ENCODE data around the gene TIMM17B.

The TIMM17B gene

DNA sequence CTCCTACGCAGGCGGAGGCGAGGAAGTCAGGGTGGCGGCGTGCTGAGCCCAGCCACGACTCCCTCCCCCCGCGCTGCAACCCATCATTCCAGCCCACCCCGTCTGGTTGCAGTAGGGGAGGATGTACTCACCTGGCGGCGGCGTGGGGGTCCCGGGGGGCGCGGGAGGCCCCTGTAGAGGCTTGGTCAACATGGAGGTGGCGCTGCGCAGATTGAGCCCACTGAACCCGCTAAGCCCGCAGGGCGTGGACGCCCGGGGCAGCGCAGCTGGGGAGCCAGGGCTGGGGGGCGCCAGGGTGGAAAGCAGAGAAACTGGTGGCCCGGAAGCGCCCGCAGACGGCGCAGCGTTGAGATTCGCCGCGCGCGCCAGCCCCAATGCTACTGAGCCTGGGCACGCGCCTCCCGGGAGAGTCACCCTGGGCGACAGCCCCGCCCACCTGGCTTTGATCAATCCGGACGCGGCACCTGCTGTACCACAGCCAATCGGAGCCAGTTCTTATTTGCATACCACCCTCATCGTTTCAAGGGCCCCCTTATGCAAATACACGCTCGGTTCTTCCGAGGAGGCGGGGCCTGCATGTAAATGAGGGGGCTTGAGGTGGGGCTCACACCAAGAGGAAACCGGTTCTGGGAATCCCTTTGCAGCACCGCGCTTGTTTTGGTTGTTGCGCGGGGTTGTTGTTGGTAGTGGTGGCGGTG is 21.2 kb upstream of the TIMM17B start, which contains the start of gene PIM2:
Gene PIM2 (minus strand): TSS at position 382 of the 698 bp plus-strand sequence. CDS start 190 bp downstream, at position 192.
- DNase-seq (ENCODE audit: low spot score), result peak; percentile 88

DNA sequence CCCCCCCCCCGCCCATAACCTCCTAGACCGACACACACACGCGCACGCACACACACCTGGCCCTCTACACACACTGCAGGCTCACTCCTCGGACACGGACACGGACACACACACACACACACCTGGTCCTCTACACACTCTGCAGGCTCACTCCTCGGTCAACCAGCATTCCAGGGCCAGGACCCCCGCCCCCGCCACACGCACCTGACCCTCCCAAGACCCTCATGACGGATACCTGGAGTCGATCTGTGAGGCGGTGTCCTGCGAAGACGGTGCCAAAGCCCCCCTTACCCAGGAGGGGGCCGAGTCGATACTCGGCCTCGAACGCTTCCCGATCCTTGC is 20.7 kb upstream of the TIMM17B start:
- no peak for DNase-seq (ENCODE audit: low spot score)

DNA sequence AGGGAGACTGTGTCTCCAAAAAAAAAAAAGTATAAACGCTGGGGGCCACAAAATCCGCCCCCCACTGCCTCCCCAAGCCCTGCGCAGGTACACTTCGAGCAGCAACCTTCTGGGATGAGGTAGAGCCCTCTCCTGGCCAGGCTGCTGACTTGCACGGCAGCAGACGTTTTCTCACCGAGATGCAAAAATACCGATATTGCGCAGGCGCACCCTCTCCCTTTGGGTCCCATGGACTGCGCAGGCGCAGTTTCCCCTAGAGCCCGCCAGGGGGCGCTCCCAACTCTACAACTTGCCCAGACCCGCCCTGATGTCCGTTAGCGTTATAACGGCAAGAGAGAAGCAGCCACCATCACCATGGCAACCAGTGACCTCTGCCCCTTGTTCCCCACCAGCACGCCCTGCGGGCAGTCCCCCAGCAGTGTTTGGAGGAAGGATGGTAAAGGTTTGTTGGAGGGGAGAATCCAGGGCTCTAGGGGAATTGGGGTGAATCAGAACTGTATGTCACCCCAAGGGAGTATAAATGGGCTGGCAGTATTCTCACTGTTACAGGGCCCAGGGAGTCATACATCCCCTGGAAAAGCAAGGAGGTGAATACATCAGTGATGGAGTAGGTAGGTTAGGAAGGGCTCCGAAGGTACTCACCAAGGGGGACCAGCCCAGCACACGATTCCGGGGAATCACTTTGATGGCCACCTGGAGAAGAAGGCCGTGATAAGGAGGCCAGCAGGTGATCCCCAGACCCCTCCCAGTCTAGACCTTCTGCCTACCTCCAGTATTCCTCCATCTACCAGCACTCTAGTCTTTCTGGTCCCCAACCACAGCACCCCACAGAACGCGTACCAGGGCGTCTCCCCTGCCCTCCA is 19.8 kb upstream of the TIMM17B start:
- peak; percentile 84 for DNase-seq (ENCODE audit: low spot score)

DNA sequence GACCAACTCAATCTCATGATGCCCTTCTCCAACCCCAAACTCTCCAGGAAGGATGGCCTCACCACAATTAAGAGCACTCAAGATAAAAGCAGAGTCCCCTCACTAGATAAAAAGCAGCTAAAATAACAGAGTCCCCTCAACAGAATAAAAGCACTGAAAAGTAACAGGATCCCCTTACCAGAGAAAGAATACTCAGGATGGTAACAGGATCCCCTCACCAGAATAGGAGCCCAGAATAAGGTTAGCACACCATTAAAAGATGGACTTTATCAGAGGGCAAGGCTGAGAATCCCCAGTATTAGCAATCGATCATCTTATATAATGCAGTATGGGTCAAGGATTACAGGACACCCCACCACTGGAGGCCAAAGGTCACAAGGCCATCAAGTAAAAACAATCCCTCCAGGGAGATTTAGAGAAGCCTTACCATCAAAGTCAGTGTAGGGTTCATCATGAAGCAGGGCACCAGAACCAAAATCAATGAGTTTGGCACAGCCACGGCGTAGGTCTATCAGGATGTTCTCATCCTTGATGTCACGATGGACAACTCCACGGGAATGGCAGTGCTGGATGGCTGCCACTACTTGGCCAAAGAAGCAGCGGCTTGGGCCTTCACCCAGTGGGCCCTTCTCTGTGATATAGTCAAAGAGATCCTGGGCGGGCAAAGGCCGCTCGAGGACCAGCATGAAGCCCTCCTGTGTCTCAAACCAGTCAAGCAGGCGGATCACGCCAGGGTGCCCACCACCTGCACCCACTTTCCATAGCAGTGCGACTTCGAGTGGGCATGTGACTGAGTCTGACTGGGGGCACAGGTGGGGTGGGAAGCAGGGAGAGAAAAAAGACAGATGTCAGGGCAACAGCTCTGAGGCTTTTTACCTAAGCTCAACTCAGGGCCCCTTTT is 17.3 kb upstream of the TIMM17B start:
- no peak for DNase-seq (ENCODE audit: low spot score)

DNA sequence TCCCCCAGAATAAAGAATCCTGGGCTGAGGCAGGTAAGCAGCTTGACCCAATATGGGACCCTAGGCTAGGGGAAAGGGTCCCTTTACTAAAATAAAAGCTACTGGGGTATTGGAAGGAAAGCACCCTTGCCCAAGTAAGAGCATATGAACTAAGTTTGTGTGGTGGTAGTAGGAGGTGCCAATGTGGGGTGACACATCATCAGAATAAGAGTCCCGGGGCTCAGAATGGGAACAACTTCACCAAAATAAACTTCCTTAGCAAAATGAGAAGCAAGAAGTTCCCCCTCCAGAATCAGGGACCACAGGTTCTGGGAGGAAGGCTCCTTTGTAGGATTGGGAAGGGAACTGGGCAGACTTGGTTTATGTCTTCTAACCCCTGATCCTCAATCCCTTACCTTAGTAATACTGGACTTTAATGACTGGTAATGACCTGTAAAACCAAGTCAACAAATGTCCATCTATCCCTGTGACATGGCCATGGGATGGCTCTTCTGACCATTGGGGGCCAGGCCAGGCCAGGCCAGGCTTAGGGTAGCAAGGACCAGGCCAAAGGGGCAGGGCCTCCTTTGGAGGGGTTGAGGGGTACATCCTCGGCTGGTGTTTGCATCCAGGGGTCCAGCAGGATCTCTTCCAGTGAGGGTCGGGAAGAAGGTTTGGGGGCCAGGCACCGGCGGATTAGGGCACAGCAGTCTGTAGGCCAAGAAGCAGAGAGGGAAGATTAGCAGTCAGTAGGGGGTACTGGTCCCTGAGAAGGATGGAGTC is 16.2 kb upstream of the TIMM17B start:
- no peak for DNase-seq (ENCODE audit: low spot score)

DNA sequence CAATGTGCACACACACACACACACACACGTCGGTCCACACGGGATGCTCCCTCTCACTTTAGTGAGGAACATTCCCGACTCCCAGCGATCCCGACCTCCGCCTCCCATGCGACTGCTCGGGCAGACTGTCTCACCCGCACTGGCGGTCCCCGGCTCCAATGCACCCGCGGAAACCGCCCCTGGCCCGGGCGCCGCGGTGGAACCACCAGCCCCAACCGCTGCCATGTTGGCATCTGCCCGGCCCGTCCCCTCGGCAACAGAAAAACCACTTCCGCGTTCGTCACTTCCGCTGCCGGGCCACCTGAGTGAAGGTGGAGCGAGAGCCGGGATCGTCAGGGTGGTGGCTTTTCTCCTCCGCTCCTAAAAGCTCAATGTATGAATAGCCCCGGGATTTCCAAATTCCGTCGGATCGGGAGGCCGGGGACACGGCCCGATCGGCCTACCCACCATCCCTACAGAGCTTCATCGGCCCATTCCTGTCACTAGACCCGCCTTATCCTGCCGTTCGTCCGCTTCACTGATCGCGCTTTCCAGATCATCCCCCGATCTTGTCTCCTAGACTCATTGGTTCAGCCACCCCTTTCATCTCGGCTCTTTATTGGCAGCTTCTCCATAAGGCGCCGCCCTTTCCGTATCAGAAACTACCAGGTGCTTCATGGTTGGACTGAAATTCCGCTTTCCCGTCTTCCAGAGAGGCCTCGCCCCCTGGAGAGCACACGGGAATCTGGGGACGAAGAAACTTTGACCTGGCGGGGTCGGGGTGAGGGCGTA is 14.0 kb upstream of the TIMM17B start, which contains the start of gene SLC35A2:
Gene SLC35A2 (minus strand): TSS at position 235 of the 771 bp plus-strand sequence. CDS start 10 bp downstream, at position 225.
- DNase-seq (ENCODE audit: low spot score), result peak; percentile 85

DNA sequence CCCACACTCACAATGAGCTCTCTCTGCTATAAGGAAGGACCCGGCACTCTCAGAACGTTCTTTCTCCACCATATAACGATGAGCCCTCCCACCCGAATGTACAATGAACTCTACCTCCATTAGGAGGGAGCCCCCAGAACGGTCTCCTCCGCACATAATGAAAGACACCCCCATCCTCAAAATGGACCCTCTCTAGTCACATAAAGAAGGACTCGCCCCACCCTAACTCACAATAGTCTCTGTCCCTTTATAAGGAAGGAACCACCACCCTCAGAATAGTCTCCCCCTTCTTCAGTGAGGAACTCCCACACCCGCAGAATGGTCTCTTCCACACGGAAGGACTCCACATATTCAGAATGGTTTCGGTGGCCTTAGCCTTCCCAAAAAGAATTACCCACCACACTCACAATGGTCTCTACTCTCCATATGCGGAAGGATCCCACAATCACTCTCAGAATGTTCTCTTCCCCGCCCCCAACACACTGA is 13.4 kb upstream of the TIMM17B start:
- no peak for DNase-seq (ENCODE audit: low spot score)

DNA sequence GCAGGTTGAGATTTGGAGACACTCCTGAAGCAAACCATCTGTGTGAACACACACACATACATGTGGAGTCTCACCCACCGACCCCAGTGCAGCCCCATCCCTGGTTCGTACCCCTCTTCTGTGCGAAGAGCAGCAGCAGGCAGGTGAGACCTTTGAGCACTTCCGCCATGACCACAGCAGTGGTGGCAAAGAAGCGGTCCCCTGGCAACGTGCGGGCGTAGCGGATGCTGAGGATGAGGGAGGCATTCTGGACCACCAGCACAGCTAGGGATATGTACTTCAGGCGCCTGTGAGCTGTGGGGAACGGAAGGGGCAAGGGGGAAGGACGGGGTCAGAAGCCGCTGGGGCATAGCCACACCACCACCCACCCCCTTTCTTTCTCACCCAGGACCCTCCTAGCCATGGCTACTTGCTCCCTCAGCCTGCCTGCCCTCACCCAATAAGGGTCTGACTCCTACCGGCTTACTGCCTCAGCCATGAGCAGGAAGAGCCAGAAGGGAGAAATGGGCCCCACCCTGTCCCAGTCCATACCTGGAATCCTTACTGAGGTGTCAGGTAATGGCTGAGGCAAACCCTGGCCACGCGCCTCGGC is 12.2 kb upstream of the TIMM17B start:
- DNase-seq (ENCODE audit: low spot score), result no peak

DNA sequence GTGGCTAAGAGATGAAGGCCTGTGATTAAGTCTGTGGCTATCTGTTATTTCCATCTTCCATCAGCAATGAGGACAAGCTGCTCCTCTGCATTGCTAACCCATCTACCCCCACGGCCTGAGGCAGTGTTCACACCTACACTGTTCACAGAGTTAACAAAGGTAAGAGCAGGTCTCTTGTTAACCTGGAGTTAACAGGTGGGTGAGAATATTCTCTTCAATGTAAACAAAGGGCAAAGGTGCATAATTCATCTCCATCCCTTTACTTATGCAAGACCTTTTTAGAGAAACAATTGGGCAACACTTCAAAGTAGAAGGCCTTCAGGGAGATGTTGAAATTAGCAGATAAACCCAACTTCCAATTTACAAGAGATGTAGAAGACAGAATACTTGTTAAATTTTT is 11.0 kb upstream of the TIMM17B start:
- DNase-seq (ENCODE audit: low spot score), result no peak

DNA sequence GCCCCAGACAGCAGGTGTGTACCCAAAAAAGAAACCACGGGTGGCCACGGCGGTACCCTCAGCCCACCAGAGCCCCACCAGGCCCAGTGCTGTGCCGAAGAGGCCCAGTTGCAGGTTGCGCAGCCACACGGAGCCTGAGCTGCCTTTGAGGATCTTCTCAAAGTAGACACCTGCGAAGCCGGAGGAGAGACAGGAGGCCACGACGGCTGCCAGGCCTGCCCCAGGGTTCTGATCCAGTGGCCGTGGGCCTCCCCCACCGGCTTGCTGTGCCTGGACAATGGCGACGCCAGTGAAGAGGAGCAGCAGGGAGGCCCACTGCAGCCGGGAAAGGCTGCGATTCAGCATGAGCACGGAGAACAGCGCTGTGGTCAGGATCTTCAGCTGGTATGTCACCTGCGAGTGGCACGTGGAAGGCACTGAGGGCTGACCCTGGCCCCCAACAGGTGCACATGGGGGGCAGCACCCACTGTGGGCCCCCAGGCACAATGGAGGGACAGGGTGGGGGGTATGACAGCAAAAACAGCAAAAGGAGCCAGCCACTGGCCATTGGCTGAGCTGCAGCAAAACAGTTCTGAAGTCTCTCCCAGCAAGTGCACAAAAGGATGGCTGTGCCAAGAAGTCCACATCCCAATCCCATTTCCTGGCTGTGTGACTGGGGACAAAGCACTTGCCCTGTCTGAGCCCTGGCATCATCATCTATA is 7.7 kb upstream of the TIMM17B start:
- no peak for DNase-seq (ENCODE audit: low spot score)

DNA sequence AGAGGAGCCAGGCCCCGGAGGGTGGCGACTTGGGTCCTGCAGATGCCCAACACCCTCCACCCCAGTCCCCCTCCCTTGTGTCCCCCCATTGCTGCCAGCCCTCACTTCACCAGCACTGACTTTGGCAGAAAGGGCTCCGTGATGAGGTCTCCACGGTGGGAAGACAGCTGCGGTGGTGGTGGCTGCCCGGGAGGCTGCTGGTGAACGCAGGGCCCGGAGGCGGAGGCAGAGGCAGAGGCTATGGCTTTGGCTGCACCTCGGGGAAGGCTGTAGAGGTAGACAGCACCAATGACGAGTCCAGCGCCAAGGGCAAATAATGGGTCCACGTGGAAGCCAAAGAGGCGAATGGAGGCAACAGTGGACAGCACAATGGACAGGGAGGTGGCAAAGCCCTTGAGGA is 7.1 kb upstream of the TIMM17B start:
- DNase-seq (ENCODE audit: low spot score), result no peak

DNA sequence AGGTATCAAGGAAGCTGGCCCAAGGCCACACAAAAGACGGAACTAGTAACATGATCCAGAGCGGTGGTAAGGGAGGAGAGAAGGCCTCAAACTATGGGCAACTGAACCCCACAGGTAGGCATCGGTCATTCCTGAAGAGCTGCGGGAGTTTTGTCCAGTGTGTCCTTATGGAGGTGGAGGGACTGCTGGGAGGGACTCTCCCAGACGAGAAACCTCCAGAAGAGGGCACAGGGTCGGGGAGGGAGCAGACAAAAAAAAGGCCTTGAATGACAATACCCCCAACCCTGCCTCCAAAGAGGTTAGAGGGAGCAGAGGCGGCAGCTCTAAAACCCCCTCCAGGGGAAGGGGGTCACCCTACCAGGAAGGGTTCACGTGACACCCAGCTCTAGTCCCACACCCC is 6.6 kb upstream of the TIMM17B start:
- no peak for DNase-seq (ENCODE audit: low spot score)

DNA sequence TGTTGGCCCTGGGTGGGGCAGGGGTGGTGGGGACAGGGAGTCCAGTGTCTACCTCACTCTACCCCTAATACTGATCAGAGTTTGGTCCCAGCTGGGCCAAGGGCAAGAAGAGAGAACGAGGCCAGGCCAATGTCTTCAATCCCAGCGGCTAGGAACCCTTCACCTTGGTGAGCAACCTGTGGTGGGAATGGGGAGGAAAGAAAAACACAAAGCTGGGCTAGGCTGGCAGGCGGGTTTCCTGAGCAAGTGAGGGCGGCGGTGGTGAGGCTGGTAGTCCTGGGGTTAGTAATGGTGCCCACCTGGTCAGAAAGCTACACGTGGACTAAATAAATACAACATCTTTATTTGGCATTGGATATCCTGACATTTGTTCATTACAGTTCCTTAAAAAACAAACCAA is 5.7 kb upstream of the TIMM17B start:
- no peak for DNase-seq (ENCODE audit: low spot score)

DNA sequence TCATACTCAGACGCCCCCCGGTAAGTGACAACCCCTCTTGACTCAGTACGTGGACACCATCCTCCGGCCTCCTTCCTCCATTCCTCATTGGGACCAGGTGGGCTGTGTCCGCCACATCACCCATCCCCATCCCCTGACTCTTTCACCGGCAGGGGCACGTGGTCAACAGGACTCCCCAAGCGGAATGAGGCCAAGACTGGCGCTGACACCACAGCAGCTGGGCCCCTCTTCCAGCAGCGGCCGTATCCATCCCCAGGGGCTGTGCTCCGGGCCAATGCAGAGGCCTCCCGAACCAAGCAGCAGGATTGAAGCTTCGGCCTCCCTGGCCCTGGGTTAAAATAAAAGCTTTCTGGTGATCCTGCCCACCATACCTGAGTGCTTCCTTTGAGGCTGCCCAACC is 5.2 kb upstream of the TIMM17B start:
- DNase-seq (ENCODE audit: low spot score), result no peak

DNA sequence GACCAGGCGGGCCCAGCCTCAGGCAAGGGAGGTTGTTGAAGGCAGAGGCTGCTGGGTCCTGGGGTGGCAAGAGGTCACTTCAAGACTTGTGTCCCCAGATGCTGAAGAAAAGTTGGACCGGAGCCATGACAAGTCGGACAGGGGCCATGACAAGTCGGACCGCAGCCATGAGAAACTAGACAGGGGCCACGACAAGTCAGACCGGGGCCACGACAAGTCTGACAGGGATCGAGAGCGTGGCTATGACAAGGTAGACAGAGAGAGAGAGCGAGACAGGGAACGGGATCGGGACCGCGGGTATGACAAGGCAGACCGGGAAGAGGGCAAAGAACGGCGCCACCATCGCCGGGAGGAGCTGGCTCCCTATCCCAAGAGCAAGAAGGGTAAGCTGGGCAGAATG is 4.6 kb upstream of the TIMM17B start:
- no peak for DNase-seq (ENCODE audit: low spot score)

DNA sequence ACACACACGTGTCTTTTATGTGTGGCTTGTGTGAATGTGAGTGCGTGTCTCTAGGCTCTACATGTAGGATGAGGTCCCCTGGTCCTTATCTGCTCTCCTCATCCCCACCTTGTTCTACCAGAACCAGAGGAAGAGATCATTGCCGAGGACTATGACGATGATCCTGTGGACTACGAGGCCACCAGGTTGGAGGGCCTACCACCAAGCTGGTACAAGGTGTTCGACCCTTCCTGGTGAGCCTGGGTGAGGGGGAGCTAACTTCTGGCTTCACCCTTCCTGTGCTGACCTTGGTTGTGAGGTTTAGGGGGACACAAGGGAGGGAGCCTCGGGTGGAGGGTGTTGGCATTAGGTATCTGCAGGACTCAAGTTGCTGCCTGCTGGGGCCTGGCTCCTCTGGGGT is 3.5 kb upstream of the TIMM17B start:
- DNase-seq (ENCODE audit: low spot score), result no peak

DNA sequence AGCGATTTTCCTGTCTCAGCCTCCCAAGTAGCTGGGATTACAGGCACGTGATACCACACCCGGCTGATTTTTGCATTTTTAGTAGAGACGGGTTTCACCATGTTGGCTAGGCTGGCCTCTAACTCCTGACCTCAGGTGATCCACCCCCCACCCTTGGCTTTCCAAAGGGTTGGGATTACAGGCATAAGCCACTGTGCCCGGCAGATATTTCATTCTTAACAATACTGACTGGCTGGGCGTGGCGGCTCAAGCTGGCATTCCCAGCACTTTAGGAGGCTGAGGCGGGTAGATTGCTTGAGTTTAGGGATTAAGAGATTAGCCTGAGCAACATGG is 1.5 kb upstream of the TIMM17B start:
- DNase-seq (ENCODE audit: low spot score), result no peak

DNA sequence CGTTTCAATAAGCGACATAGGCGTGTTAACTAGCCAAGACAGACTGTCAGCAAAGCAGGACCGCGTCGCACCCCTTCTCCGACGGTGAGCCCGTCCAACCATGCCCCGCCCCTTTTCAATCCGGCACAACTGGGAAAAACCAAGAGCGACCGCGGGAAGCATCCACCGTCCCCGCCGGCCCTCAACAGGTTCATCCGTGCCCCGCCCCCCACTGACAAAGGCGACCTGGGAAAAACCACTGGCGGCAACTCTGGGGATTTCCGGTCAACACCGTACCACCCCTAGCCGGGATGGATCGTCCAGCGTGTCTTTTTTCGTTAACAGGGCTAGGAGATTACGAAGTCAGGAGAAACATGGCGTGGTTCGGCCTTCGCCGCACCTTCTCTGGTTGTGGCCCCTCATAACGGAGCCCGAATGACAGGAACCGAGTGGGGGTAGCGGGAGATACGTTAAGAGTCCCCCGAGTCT is 377 bp downstream of the TIMM17B start:
- peak; percentile 74 for DNase-seq (ENCODE audit: low spot score)

DNA sequence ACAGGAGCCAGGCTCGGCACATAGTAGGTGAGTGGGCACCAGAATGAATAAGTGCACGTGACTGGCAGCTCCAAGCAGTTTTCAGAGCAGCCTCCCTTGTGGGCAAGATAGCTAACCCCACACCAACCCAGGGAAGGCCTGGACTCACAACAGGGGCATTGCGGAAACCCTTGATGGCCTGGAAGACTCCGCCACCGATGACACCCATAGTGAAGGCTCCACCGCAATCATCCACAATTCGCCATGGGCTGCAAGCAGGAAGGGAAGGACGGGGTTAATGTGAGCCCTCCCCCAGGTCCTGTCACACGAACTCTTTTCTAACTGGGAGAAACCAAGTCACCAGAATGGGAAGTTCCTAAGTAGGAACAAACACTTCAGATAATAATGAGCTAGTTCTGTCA is 957 bp downstream of the TIMM17B start:
- no peak for DNase-seq (ENCODE audit: low spot score)

DNA sequence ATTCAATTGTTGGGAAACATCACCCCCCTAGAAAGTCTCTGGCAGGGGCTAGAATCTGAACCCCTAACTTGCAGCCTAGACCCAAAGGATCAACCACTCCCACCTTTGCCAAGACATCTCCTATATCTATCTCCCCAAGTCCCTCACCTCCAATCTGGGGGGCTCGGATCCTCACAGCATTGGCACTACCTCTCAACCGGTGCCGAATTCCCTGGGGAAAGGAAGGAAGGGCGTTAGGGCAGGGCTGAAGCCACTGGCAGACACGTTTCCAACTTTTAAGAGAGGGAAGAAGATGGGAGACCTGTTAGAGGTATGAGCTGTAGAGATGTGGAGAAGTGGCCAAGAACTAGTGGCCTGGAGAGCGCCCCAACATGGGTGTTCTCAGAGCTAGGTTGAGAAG is 2.7 kb downstream of the TIMM17B start:
- no peak for DNase-seq (ENCODE audit: low spot score)

All from D341Med (cell line).